Ureter (tissue), 1 donor: ENCODE data around the gene HMGCLL1. TPM values are rescaled to one million over a fixed set of nuclear protein-coding genes. Genes with fewer than 3 reads are reported as not detected.

Source experiments
- DNase-seq: peaks from one replicate; pipeline ENCODE4 v3.0.0-alpha.2; 2020; ENCODE audit warnings: low spot score
- total RNA-seq: library from RNA; stranded (reverse); gene quantifications from one replicate; pipeline ENCODE4 v1.2.4, GENCODE V29; 2023
- donor health status: DM: yes; HTN: yes; CAD: no.

Gene HMGCLL1
- 0.57 TPM for total RNA-seq

DNA sequence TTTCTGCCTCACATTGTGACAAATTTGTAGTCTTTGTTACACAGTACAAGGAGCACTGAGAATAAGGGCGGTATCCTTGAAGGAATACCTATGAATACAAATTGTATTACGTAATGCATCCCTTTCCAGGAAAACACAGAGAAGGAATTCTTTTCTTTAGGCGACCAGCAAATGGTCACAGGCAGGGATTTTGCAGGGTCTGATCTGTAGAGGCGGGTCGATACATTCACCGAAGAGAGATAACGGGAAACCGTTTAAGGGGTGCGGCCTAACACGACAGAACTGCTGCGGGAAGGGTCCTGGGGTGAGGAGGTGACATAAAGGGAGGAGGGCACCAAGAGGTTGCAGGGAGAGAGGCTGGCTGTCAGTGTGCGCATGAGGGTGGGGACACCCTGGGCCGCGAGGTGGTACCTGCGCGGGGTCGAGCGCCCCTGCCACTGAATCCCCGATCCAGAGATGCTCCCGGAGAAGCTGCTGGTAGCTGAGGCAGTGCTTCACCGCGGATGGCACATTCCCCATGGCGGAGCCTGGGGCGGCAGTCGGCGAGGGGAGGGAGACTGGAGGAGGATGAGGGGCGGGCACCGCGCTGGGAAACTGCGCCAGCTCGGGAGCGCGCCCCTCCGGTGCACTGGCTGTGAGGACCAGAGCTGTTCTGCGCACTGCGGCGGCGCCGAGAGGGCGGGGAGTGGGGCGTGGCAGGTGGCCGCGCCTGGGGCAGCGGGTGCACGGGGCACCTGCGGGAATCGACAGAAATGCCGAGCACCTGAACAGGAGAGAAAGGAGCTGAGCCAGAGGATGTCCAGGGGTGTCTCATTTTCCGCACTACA is at the start of gene HMGCLL1:
Gene HMGCLL1 (minus strand): TSS at position 656 of the 827 bp plus-strand sequence. CDS start 137 bp downstream, at position 519.
- DNase-seq, result peak; percentile 42

DNA sequence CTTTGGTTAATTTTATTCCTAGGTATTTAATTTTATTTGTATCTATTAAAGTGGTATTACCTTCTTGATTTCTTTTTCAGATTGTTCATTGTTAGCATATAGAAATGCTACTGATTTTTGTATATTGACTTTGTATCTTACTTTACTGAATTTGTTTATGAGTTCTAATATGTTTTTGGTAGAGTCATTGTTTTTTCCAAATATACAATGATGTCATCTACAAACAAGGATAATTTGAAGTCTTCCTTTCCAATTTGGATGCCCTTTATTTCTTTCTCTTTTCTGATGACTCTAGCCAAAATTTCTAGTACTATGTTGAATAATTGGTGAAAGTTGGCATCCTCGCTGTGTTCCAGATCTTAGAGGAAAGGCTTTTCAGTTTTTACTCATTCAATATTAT is 43.0 kb upstream of the HMGCLL1 start:
- DNase-seq, result no peak

DNA sequence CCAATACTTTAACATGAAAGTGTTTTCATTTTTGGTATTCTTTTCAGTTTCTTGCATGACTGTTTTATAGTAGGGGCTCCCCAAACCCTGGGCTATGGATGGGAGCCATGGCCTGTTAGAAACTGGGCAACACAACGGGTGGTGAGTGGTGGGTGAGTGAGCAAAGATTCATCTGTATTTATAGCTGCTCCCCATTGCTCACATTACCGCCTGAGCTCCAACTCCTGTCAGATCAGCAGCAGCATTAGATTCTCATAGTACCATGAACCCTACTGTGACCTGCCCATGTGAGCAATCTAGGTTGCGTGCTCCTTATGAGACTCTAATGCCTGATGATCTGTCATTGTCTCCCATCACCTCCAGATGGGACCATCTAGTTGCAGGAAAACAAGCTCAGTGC is 42.3 kb upstream of the HMGCLL1 start:
- no peak for DNase-seq

DNA sequence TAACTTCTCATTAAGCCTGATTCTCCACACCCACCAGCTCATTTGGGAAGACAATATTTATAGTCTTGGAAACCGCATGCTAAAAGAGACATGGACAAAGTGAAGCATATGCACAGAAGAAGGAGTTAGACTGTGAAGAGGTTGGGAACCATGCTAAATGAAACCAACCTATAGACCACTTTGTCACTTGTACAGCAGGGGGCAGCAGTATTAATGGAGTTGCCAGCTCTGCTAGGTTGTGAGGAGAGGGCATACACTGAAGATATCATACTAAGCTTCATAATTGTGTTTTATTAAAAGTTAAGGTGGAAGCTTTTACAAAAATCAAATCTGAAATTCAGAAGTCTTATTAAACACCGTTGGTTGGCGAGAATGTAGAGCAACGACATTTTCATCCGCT is 38.3 kb upstream of the HMGCLL1 start:
- DNase-seq, result no peak

DNA sequence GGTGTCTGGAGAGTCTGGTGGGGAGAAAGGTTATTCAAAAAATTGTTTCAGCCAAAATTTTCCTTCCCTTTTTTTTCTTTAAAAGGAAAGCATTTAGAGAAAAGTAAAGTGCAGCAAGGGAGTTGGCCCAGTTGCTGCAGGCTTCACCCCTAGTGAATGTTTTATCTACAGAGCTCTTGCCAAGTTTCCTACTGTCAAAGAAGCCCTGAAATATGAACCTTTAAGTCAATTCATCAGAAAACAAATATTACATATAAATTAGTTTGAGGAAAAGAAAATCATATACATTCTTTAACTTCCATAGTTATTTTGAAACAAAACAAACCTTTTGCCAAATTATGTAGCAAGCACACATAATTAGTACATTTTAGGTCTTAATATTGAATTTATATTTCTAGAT is 25.0 kb upstream of the HMGCLL1 start:
- DNase-seq, result no peak

DNA sequence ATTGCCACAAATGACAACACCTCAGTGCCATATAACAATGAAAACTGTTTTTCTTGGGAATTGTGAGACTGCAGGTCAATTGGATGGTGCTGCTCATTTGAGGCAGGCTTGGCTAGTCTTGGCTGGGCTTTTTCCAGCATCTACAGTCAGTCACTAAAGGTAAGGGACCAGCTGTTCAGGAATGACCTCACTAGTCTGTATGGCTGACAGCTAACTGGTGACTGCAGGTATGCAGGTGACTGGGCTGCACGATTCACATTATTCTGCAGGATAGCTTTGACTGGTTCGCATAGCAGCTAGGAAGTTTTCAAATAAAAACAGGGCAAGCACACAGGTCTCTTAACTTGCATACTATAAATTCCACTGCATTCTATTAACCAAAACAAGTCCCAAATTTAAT is 22.1 kb upstream of the HMGCLL1 start:
- no peak for DNase-seq

DNA sequence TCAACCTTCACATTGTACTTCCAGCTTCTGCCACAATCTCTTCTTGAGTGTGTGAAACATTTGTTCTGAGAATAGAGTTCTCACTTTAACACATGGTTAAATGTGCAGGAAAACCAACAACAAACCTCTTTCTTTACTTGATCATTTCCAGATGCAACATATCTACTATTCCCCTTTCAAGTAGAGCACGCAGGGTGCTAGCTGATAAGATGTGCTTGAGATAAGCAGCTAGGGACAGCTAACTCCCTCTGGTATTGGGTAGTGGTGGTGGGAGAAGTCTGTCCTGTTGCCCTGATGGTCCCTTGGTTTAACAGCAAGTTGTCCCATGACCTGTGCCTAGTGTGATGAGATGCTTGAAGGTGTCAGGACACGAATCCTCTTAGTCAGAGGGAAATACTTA is 15.4 kb upstream of the HMGCLL1 start:
- no peak for DNase-seq

DNA sequence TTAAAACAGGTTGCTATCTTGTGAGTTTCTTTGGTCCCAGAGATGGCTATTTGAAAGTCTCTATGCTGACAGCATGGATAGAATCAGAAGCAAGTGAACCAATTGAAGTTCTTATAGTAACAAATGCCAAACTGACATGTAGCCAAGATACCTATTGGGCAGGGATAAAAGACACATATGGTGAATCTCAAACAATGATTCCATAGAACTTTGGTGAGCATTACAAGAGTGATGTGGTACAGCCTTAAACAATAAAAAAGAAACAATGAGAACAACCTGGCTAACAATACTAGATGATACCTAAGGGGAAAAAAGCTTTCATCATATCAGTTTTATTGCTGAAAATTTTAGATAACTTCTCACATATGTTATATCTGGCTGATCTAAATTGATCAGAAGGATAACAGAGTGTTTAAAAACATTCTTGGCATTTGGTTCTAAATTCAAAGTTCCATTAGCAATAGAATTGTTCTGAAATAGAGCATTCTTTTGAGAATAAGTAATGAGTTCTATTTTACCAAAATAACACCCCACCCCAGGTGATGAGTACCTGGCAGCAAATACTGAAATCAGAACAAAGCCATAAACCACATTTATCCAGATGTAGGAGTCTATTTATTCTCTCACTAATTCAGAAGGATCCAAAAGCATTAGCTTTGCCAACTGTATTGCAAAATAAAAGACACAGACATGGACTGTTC is 5.8 kb upstream of the HMGCLL1 start:
- DNase-seq, result no peak

DNA sequence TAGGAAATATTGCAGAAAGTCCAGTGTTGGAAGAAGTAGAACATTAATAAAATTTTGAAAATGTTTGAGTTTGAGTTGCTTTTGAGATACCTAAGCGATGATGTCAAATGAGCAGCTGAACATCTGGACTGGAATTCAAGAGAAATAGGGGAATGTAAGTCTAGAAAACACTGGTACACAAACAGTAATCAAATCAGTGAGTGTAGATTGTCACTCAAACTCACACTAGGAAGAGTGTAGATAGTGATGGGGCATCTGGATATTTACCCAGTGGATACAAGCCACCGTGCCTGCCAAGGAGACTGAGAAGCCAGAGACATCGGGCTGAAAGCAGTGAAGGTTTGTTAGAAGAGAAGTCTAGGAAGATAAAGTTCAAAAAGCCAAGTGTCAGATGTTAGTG is 2.2 kb downstream of the HMGCLL1 start:
- DNase-seq, result no peak

DNA sequence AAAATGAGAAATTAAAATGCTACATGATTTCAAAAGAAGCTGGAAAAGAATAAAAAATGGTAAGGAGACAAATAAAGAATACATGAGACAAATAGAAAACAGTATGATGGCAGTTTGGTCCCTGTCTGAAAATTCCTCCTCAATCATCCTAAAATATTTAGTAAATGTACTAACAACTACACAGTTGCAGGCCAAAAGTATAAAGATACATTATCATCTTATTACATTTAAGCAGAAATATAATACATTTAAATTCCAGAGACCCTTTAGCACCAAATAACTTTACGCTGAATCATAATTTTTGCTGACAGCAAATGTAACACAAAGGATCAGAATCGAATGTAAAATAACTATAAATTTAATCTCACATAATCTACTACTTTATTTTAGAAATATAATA is 4.4 kb downstream of the HMGCLL1 start:
- no peak for DNase-seq

DNA sequence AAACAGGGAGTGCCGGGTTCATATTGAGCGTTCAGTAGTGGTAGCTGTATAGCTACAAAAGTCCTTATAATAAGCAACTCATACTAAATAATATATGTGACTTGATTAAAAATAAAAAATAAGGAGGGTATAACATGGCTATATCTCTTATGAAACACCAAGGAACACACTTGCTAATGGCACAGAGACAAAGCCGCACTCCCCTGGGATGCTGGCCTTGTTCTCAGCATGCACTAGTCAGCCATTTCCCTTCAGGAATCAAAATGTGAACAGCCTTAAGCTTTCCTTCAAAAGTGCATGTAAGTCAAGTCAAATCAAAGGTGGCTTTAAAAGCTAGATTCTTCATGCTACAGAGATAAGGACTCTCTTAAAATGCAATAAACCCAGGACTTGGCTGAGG is 9.4 kb downstream of the HMGCLL1 start:
- DNase-seq, result no peak

DNA sequence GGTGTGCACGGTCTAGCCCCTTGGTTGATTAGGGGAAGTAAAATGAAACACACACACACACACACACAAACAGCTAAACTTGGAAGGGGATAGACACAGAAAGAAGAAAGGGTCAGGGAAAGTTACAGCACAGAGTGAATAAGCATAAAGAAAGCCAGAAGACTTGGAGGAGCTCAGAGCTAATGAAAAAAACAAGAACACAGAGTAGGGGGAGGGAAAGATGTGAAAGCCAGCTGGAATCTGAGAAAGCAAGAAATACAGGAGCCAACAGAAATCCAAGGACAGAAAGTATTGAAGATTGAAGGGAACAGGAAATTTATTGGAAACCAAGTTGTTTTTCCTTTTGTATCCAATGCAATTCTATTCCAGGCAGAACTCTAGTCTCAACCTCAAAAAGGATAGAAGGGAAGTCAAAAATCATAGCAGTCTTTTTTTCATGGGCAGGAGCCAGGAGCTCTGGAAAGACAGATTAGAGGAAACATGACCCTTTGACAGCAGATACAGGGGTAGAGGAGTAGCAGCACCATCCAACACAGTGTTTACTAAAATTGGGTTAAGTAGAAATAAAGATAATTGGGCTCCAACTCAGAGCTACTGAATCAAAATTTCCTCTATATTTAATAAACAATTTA is 10.1 kb downstream of the HMGCLL1 start:
- DNase-seq, result no peak

DNA sequence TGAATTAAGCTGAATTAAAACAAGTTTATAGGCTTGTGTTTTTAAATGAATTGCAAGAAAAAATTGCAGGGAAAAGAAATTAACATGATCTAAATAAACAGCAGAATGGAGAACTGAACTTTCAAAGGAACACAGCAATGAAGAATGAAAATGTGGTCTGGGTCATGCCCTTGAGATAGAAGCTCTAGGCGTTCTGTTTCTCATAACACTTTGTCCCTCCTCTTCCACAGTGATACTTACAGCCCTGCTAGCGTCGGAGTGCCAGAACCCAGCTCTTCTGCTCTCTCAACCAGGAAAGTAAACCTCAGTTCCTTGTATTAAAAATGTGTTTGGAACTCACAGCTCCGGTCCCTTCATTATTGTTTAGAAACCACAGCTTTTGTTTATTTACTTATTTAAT is 11.4 kb downstream of the HMGCLL1 start:
- no peak for DNase-seq

DNA sequence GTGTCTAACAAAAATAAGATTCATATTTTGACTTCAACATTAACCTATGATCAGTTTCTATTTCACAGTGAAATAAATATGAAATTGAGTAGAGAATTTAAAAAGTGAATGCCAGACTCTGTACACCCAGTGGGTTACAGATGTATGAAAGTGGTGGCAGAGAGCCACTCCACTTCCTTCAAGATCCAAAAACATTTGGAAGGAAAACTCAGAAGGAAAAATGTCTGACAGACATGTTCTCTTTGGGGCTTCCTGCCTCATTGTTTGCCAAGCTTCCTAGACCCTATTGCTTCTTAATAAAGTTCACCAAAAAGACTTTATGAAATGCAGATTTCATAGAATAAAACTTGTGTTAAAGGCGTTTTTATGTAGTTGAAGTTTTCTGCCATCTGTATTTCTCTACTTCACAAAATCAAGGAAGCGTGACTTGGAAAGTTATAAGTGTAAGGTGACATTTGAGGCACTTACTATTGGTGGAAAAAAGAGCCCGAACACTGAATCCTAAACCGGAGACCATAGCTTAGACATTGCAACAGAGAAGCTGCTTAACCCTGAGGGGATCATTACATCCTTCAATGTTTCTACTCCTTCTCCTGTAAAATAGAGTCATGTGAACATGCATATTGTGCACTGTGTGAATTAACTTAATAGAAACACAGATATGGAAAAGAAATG is 12.8 kb downstream of the HMGCLL1 start:
- no peak for DNase-seq

DNA sequence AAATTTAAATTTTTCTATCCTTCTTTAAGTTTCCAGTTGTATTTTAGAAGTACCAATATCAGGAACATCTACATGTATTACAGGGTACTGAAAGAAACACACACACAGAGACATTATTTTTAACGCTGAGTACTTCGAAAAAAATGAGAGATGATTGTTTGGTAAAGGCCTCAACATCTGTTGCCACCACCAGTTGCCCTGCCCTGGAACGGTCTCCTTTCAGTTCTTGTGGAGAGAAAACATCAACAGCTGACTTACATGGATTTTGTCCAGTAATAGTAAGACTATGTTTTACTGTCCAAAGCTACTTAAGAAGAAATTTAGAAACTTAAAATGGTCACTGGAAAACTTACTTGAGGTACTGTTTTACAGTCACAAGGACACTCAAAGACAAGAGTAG is 16.7 kb downstream of the HMGCLL1 start:
- DNase-seq, result no peak

DNA sequence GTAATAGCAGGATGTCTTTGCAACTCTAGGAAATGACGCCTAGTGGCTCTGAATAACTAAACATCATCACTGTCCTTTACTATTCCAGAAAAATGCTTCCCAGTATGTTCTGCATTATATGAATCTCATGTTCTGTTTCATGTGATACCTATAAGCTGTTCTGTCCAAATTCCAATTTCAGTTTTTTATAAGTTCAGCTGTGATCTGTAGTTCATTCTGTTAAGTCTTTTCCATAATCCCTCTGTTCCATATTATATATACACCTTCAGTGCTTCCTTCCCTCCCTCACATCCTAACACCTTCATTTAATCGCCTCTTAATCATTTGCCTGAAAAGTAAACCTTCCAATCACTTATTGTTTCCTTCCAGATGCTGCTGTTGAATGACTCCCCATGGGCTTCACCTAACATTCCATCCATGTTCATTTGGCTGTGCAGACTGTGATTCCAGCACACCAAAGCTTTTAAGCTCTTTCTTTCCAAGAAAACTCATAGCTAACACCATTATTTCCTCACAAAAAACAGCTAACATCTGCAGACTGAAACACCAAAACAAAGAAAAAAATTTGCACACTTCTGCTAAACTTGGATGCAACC is 18.6 kb downstream of the HMGCLL1 start:
- DNase-seq, result no peak

DNA sequence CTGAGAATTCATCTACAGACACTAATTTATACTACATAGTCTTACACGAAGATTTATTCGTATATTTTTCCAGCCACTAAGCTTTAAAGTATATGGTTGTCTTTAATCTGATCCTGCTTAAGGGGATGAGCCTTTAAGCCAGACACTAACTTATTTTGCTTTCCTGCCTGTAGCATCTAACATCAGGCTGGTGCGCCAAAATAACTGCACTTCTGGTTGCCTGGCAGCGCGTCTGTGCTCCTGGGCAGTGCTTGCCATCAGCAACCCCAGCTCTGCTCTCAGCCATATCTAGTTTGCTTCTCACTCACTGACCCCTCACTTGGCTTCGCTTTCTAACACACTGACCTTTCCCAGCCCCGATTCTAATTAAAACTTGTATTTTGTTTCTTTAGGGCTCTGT is 21.8 kb downstream of the HMGCLL1 start:
- DNase-seq, result no peak

DNA sequence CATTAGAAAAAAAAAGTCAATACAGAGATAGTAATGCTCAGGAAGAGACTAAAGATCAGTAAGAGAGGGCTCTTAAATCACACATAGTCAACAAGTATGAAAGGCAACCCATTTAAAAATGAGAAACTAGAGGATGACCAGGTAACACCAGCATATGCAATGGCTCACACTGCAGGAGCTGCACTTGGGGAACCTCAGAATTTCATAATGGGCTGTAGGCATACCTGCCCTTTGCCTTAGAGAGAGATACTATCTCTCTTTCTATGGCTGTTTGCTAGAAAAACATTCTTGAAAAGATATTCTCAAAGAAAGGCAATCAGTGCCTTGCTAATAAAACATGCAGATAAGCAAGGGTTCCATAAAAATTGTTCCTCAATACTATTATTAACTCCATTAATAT is 33.2 kb downstream of the HMGCLL1 start:
- no peak for DNase-seq

DNA sequence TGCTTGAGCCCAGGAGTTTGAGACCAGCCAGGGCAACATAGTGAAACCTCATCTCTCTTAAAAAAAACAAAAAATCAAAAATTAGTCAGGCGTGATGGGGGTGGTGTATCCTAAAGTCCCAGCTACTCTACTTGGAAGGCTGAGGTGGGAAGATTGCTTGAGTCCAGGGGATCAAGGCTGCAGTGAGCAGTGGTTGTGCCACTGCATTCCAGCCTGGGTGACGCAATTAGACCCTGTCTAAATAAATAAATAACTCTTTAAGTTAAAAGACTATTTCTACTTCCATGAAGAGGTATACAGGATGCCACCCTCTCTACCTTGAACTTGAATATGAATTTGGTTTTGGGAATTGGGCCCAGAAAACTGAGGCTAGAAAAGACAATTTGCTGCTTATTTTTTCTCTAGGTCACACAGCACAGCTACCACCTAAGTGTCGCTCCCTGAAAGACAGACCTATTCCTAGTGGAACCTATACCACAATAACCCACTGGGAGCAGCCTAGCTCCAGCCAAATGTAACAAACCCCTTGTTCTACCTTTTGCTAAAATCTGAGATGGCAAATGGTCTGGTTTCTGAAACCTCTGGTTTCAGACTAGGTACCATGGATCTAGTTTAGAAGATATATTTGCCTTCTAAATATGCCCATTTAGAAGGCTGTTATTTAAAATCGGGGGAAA is 35.2 kb downstream of the HMGCLL1 start:
- DNase-seq, result no peak

DNA sequence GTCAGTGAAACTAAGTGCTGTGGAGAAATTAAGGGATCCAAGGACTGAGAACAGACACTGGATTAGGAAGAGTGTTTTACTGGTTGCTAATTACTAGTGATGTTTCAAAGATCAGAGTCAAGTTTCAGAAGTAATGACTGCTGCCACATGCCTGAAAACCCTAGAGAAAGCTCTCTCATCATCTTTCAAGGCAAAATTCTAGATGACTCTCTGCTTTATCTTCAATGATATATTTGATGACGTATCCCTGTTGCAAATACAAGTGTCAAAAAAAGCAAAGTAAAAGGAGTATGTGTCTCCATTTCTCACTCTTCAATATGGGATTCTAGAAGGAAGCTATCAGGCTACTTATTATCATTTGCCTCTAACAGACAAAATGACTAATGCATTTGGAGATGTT is 38.0 kb downstream of the HMGCLL1 start:
- no peak for DNase-seq

DNA sequence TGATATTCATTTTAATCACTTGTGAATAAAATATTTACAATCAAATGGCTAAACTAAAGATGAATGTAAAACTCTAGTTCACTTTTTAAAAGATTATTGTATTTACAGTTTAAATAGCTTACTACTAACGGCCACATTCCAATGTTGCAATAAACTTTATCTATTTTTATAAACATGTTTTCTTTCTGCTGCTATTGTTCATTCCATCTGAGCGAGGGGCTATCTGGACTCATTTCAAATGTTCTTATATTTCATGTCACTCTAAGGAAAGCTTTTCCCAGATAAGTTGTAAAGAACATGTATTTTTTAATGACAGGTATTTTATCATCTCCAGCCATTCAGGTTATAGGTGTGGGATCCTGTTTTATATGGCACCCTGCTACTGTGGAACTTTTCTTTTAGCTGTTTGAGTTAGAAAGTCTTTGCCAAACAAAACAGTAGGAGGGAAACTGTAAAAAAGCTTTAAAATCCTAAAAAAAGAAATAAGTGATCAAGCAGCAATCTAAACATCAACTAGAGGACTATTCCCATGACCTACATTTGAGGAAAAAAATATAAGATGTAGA is 42.5 kb downstream of the HMGCLL1 start:
- DNase-seq, result no peak
